Measurements from ENCODE around the gene LENG8. TPM values are rescaled to one million over a fixed set of nuclear protein-coding genes. Genes with fewer than 3 reads are reported as not detected.

The LENG8 gene
- total and polyA plus RNA-seq, 2 of the 8 experiments (the other 6 are each of a cell fraction or from before 2014, with no cell fraction given): 62.2 to 108 TPM

DNA sequence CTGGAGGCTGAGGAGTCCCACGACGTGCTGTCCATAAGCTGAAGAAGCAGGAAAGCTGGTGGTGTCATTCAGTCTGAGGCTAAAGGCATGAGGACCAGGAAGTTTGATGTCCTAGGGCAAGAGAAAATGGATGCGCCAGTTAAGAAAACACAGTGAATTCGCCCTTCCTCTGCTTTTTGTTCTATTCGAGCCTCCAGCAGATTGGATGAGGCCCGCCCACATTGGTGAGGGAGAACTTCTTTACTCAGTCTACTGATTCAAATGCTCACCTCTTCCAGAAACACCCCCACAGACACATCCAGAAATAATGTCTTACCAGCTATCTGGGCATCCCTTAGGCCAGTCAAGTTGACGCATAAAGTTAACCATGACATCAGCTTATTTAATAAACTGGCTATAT, 41.2 kb upstream of the LENG8 start:
- H2BK20ac ChIP-seq (ENCODE audit: low read length): no peak overlapping the region
- no peak overlapping the region for H3K4ac ChIP-seq (replicated peaks; ENCODE audit: insufficient read length, low read depth, low read length)
- H2BK15ac ChIP-seq (ENCODE audit: low read length): no peak overlapping the region
- no peak overlapping the region for H4K5ac ChIP-seq (ENCODE audit: insufficient read length, low read depth, low read length)
- H3K4me1 ChIP-seq (replicated peaks in 1 of 4; ENCODE audit: control insufficient read depth in 3 of 4, insufficient read depth in 4 of 4, low read length in 3 of 4): peaks cover 0 to 4% (median 3%) of the 10 kb centered on the region in 4 experiments; a peak in 3 of 7 replicates
- no peak overlapping the region for H3K4me3 ChIP-seq (ENCODE audit: extremely low read depth in 1 of 4, insufficient read depth in 2 of 4, low read depth in 3 of 4, low read length in 4 of 4)
- H4K91ac ChIP-seq (replicated peaks; ENCODE audit: insufficient read length, low read length): no peak overlapping the region
- no peak overlapping the region for H3K14ac ChIP-seq (ENCODE audit: insufficient read length)
- peaks cover 2% of the 10 kb centered on the region; the same call in 1 of the 2 replicates for H3K23me2 ChIP-seq (ENCODE audit: low read depth, low read length)
- no peak overlapping the region for H2AFZ ChIP-seq (ENCODE audit: low read length)
- no peak for FAIRE-seq
- H3K9ac ChIP-seq (replicated peaks in 1 of 4; ENCODE audit: extremely low read depth in 1 of 4, low read depth in 3 of 4, low read length in 3 of 4): no peak overlapping the region
- no peaks in the 10 kb centered on the region for H3K79me2 ChIP-seq (ENCODE audit: control insufficient read depth in 1 of 2, insufficient read depth in 2 of 2, low read length in 2 of 2)
- H2AK5ac ChIP-seq (ENCODE audit: low read depth, low read length): no peak overlapping the region
- H3K56ac ChIP-seq (replicated peaks; ENCODE audit: insufficient read length, low read depth, low read length): no peak overlapping the region
- no peaks in the 10 kb centered on the region for H3K79me1 ChIP-seq (ENCODE audit: low read depth, low read length)
- WGBS, 2 experiments (ENCODE audit: extremely low coverage in 1 of 2, insufficient coverage in 1 of 2, insufficient read length in 1 of 2, insufficient replicate concordance in 2 of 2, low coverage in 1 of 2, low lambda C conversion rate in 2 of 2, missing lambda C conversion rate in 1 of 2): 90% methylated on average over 7 of the region's 7 CpGs; no CpG with 5 or more reads in 1 of the 2 experiments
- H3K36me3 ChIP-seq (ENCODE audit: control insufficient read depth in 2 of 4, insufficient read depth in 4 of 4, low read length in 3 of 4): no peaks in the 10 kb centered on the region
- no peak for DNase-seq (ENCODE audit: low read depth in 1 of 2, low spot score in 2 of 2)
- H3K18ac ChIP-seq (ENCODE audit: extremely low read depth, low read length): no peak overlapping the region
- no peak overlapping the region for H3K23ac ChIP-seq (ENCODE audit: insufficient read length)
- peaks cover 0 to 2% of the 10 kb centered on the region in 2 experiments; a peak in 1 of 4 replicates for H3K9me3 ChIP-seq (ENCODE audit: insufficient read depth in 2 of 2, low read depth in 1 of 2, low read length in 1 of 2)
- no peak overlapping the region for H2BK12ac ChIP-seq (ENCODE audit: low read depth, low read length)
- H4K20me1 ChIP-seq (replicated peaks in 1 of 2; ENCODE audit: control insufficient read depth in 1 of 2, insufficient read depth in 2 of 2, low read length in 2 of 2): no peaks in the 10 kb centered on the region
- CTCF ChIA-PET (ENCODE audit: partially characterized antibody): interaction anchor here (0.9 to 1.8 kb wide), 4 partner anchors 9 to 31 kb away, joined by 3 to 5 read pairs (median 4); no protein-coding TSS in a partner anchor
- H2BK120ac ChIP-seq (replicated peaks; ENCODE audit: low read depth, low read length): no peak overlapping the region
- no peak overlapping the region; a peak in 1 of 4 replicates for H3K4me2 ChIP-seq (ENCODE audit: insufficient read depth in 1 of 2, low read depth in 2 of 2, low read length in 2 of 2)
- no peak overlapping the region for H4K8ac ChIP-seq (ENCODE audit: extremely low read depth, insufficient read depth, low read length)
- no peaks in the 10 kb centered on the region; a peak in 1 of 7 replicates for H3K27me3 ChIP-seq (replicated peaks in 1 of 4; ENCODE audit: control insufficient read depth in 3 of 4, extremely low read depth in 1 of 4, insufficient read depth in 3 of 4, low read length in 3 of 4)
- H2BK5ac ChIP-seq (ENCODE audit: low read depth, low read length): no peak overlapping the region
- POLR2A ChIA-PET (ENCODE audit: partially characterized antibody): interaction anchor here (0.9 to 1.3 kb wide), 2 partner anchors 9 to 17 kb away, joined by 3 to 4 read pairs; no protein-coding TSS in a partner anchor
- no peak overlapping the region for H3K27ac ChIP-seq (ENCODE audit: low read depth, low read length)
- TF ChIP-seq GTF2F1 (IDR thresholded peaks at IDR 0.05; ENCODE audit: borderline replicate concordance, low read depth, low read length) (no peak), TAF7 (optimal IDR thresholded peaks at IDR 0.05; ENCODE audit: borderline replicate concordance, low read depth, low read length) (no peak), HDAC2 (IDR thresholded peaks at IDR 0.05; ENCODE audit: borderline replicate concordance in 1 of 2, low read depth in 2 of 2, low read length in 2 of 2) (no peak), SAP30 (IDR thresholded peaks at IDR 0.05; ENCODE audit: insufficient read depth, insufficient replicate concordance, low read length) (no peak), ATF2 (IDR thresholded peaks at IDR 0.05; ENCODE audit: low read length) (no peak), ASH2L (IDR thresholded peaks at IDR 0.05; ENCODE audit: low read length) (no peak), BRCA1 (IDR thresholded peaks at IDR 0.05; ENCODE audit: low read depth, low read length) (no peak), RNF2 (IDR thresholded peaks at IDR 0.05; ENCODE audit: borderline replicate concordance, low read depth, low read length, missing control alignments, poor library complexity, severe bottlenecking) (no peak), MAX (IDR thresholded peaks at IDR 0.05) (no peak), SUZ12 (IDR thresholded peaks at IDR 0.05; ENCODE audit: low read length) (no peak)

Measured in H1 (cell line).